HCT116 (cell line): ENCODE measurements around the gene ZNF618. TPM values are rescaled to one million over a fixed set of nuclear protein-coding genes. Genes with fewer than 3 reads are reported as not detected.

Source experiments
- ATAC-seq: fragments of 200-7000 bp; cut with Tn5 transposase; 2 replicates; pipeline ENCODE4 v1.9.1; 2020; ENCODE audit warnings: mild to moderate bottlenecking, moderate library complexity
- BruUV-seq: library from RNA; stranded (reverse); fragments of 400-500 nt; replicated peaks from 2 replicates; lab custom pipeline; 2021; lab: Mats Ljungman, UMichigan
- CTCF ChIA-PET: fragments of 300-600 bp; sonication (Branson Sonifier 250); formaldehyde crosslinking; loops from one replicate; lab custom pipeline; 2021; ENCODE audit warnings: antibody characterized with exemption; lab: Charles Lee
- POLR2A ChIA-PET: fragments of 300-600, 350-600 bp; sonication (Branson Sonifier 250); formaldehyde crosslinking; loops from one replicate; lab custom pipeline; 2021; ENCODE audit warnings: antibody characterized with exemption; lab: Charles Lee
- RAD21 ChIA-PET, 2 experiments: fragments of 300-600 bp; sonication (Branson Sonifier 250); formaldehyde crosslinking; loops; one replicate each; lab custom pipeline; 2023; ENCODE audit warnings: low total read pairs in 2 of 2; ENCODE audit not compliant: uncharacterized antibody in 2 of 2, unreplicated experiment in 2 of 2, low non-redundant PET in 1 of 2; lab: Charles Lee
- DNase-seq: peaks from one replicate; pipeline ENCODE4 v3.0.0-alpha.2; 2010; ENCODE audit warnings: low read depth, low spot score
- H2AFZ ChIP-seq: fragments of 200-600 bp; shearing (Covaris generic), sonication (generic); 2 replicates; pipeline ENCODE4 v1.6.1; 2017; ENCODE audit warnings: low read depth, mixed run types, mixed read lengths, antibody characterized with exemption, low read length; ENCODE audit not compliant: poor library complexity, severe bottlenecking
- H3K27ac ChIP-seq: 2 replicates; pipeline ENCODE4 v1.5.1; 2012; ENCODE audit warnings: low read depth, low read length
- H3K27me3 ChIP-seq: fragments of 200-600 bp; sonication (generic); 2 replicates; pipeline ENCODE4 v1.6.1; 2016; ENCODE audit warnings: mixed run types, low read length, mixed read lengths; ENCODE audit not compliant: insufficient read depth
- H3K36me3 ChIP-seq, 2 experiments: fragments of 200-500 bp in 1 of 2; fragments of 200-600 bp in 1 of 2; sonication (Bioruptor generic) in 1 of 2; sonication (generic) in 1 of 2; 2 replicates each; pipeline versions ENCODE4 v1.5.1 to v1.6.1; 2014 to 2016; ENCODE audit warnings: low read length in 2 of 2, inconsistent platforms in 1 of 2, mixed read lengths in 1 of 2, mixed run types in 1 of 2; ENCODE audit not compliant: insufficient read depth in 2 of 2, control insufficient read depth in 1 of 2
- H3K4me1 ChIP-seq, 2 experiments: fragments of 200-600 bp in 1 of 2; sonication (generic) in 1 of 2; 2 replicates each; pipeline versions ENCODE4 v1.5.1 to v1.6.1; 2012 to 2017; ENCODE audit warnings: low read length in 2 of 2, inconsistent platforms in 1 of 2, mild to moderate bottlenecking in 1 of 2, mixed read lengths in 1 of 2, mixed run types in 1 of 2, moderate library complexity in 1 of 2; ENCODE audit not compliant: insufficient read depth in 2 of 2, control insufficient read depth in 1 of 2
- H3K4me2 ChIP-seq: fragments of 200-600 bp; sonication (generic); 2 replicates; pipeline ENCODE4 v1.6.1; 2017; ENCODE audit warnings: mixed run types, low read length, mixed read lengths
- H3K4me3 ChIP-seq, 2 experiments: fragments of 200-600 bp in 1 of 2; sonication (generic) in 1 of 2; replicated peaks in 1 of 2; 2 replicates each; pipeline ENCODE4 v1.5.1; 2011 to 2016; ENCODE audit warnings: low read length in 2 of 2, control low read depth in 1 of 2, low read depth in 1 of 2, mild to moderate bottlenecking in 1 of 2, mixed read lengths in 1 of 2, mixed run types in 1 of 2
- H3K79me2 ChIP-seq: fragments of 200-600 bp; sonication (generic); 2 replicates; pipeline ENCODE4 v1.6.1; 2017; ENCODE audit warnings: mild to moderate bottlenecking, mixed run types, low read length, moderate library complexity, mixed read lengths; ENCODE audit not compliant: insufficient read depth
- H3K9ac ChIP-seq: fragments of 200-600 bp; sonication (generic); 2 replicates; pipeline ENCODE4 v1.6.1; 2016; ENCODE audit warnings: low read length, mixed read lengths
- H3K9me2 ChIP-seq: fragments of 200-600 bp; sonication (generic), shearing (Covaris generic); 2 replicates; pipeline ENCODE4 v1.6.1; 2017; ENCODE audit warnings: mixed run types, mild to moderate bottlenecking, moderate library complexity; ENCODE audit not compliant: insufficient read depth
- H3K9me3 ChIP-seq, 2 experiments: fragments of 200-500 bp in 1 of 2; fragments of 200-600 bp in 1 of 2; sonication (Bioruptor generic) in 1 of 2; sonication (generic) in 1 of 2; 2 replicates each; pipeline ENCODE4 v1.6.1; 2014 to 2017; ENCODE audit warnings: low read length in 2 of 2, mixed read lengths in 2 of 2, inconsistent platforms in 1 of 2, low read depth in 1 of 2, mild to moderate bottlenecking in 1 of 2, mixed run types in 1 of 2, moderate library complexity in 1 of 2; ENCODE audit not compliant: control insufficient read depth in 1 of 2, insufficient read depth in 1 of 2
- H4K20me1 ChIP-seq: fragments of 200-600 bp; sonication (generic), shearing (Covaris generic); 2 replicates; pipeline ENCODE4 v1.6.1; 2017; ENCODE audit warnings: mixed run types, mild to moderate bottlenecking, moderate library complexity; ENCODE audit not compliant: insufficient read depth
- CBX3 ChIP-seq: IDR thresholded peaks from 2 replicates; pipeline ENCODE4 v1.6.1; 2012; ENCODE audit warnings: low read depth
- CEBPB ChIP-seq: IDR thresholded peaks from 2 replicates; pipeline ENCODE4 v1.6.1; 2012; ENCODE audit warnings: low read depth
- EGR1 ChIP-seq: IDR thresholded peaks from 2 replicates; pipeline ENCODE4 v1.6.1; 2012; ENCODE audit warnings: low read depth
- ELF1 ChIP-seq: IDR thresholded peaks from 2 replicates; pipeline ENCODE4 v1.6.1; 2012; ENCODE audit warnings: low read depth, borderline replicate concordance
- EZH2 ChIP-seq: fragments of 200-600 bp; sonication (generic); IDR thresholded peaks from 2 replicates; pipeline ENCODE4 v1.6.1; 2017; ENCODE audit warnings: antibody characterized with exemption, mixed run types
- EZH2phosphoT487 ChIP-seq: fragments of 200-600 bp; IDR thresholded peaks from 2 replicates; pipeline ENCODE4 v1.6.1; 2018; ENCODE audit warnings: antibody characterized with exemption, borderline replicate concordance
- JUND ChIP-seq: IDR thresholded peaks from 2 replicates; pipeline ENCODE4 v1.6.1; 2012
- MAX ChIP-seq: IDR thresholded peaks from 2 replicates; pipeline ENCODE4 v1.6.1; 2012
- REST ChIP-seq: IDR thresholded peaks from 2 replicates; pipeline ENCODE4 v1.6.1; 2012; ENCODE audit warnings: low read depth
- SIN3A ChIP-seq: IDR thresholded peaks from 2 replicates; pipeline ENCODE4 v1.6.1; 2012; ENCODE audit warnings: low read depth
- SRF ChIP-seq: IDR thresholded peaks from 2 replicates; pipeline ENCODE4 v1.6.1; 2012; ENCODE audit warnings: low read depth
- YY1 ChIP-seq: IDR thresholded peaks from 2 replicates; pipeline ENCODE4 v1.6.1; 2011; ENCODE audit warnings: low read length, low read depth, moderate library complexity, mild to moderate bottlenecking; ENCODE audit not compliant: insufficient replicate concordance; ENCODE audit errors: extremely low read depth
- ZFX ChIP-seq: fragments of 450-650 bp; IDR thresholded peaks from 2 replicates; pipeline ENCODE4 v1.6.1; 2017
- intact Hi-C: fragments of 100-400 bp; cut with micrococcal nuclease; formaldehyde crosslinking; loops from 2 replicates; pipeline ENCODE4 v1.10.0; 2022
- total RNA-seq: library from RNA; stranded (reverse); gene quantifications from one replicate; pipeline ENCODE4 v1.2.1, GENCODE V29; 2021; ENCODE audit not compliant: unreplicated experiment
- TF ChIP-seq, protein P1 (sequence below): IDR thresholded peaks from 2 replicates; pipeline ENCODE4 v1.6.1; 2012
- TF ChIP-seq, protein P2 (sequence below), 3 experiments: fragments of 200-600 bp in 1 of 3; sonication (generic) in 1 of 3; IDR thresholded peaks in 2 of 3; conservative IDR thresholded peaks in 1 of 3; 2 replicates each; pipeline ENCODE4 v1.5.1; 2012 to 2017; ENCODE audit warnings: low read depth in 2 of 3, low read length in 2 of 3, antibody characterized with exemption in 1 of 3, borderline replicate concordance in 1 of 3, control low read depth in 1 of 3, mild to moderate bottlenecking in 1 of 3, mixed read lengths in 1 of 3, mixed run types in 1 of 3, moderate library complexity in 1 of 3; ENCODE audit not compliant: insufficient read depth in 1 of 3

ZNF618 gene
- total RNA-seq, 1 experiment from 2014 or later = 13.5 TPM

GRCh38 chr9:113931140-113931539 lies 55.0 kb downstream of the ZNF618 start:
- no peak overlapping the region for H3K27ac ChIP-seq
- POLR2A ChIA-PET = no interaction called here
- no peak overlapping the region for H3K9ac ChIP-seq
- intact Hi-C loops = no loop called here
- H2AFZ ChIP-seq = no peak overlapping the region
- RAD21 ChIA-PET = no interaction called here
- H3K4me1 ChIP-seq = no peaks in the 10 kb centered on the region
- no TSS peak for BruUV-seq
- H3K9me2 ChIP-seq = no peaks in the 10 kb centered on the region
- H3K36me3 ChIP-seq = no peaks in the 10 kb centered on the region
- no peak for DNase-seq
- H3K4me2 ChIP-seq = no peak overlapping the region
- CTCF ChIA-PET = no interaction called here
- no peaks in the 10 kb centered on the region for H4K20me1 ChIP-seq
- no peaks in the 10 kb centered on the region for H3K27me3 ChIP-seq
- TF ChIP-seq ZFX = no peak
- TF ChIP-seq, protein P1, sequence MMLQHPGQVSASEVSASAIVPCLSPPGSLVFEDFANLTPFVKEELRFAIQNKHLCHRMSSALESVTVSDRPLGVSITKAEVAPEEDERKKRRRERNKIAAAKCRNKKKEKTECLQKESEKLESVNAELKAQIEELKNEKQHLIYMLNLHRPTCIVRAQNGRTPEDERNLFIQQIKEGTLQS = no peak
- TF ChIP-seq CEBPB = no peak
- no peak for TF ChIP-seq EZH2phosphoT487
- TF ChIP-seq SRF = no peak
- no peak for TF ChIP-seq EZH2
- no peak for TF ChIP-seq ELF1
- TF ChIP-seq, protein P2, sequence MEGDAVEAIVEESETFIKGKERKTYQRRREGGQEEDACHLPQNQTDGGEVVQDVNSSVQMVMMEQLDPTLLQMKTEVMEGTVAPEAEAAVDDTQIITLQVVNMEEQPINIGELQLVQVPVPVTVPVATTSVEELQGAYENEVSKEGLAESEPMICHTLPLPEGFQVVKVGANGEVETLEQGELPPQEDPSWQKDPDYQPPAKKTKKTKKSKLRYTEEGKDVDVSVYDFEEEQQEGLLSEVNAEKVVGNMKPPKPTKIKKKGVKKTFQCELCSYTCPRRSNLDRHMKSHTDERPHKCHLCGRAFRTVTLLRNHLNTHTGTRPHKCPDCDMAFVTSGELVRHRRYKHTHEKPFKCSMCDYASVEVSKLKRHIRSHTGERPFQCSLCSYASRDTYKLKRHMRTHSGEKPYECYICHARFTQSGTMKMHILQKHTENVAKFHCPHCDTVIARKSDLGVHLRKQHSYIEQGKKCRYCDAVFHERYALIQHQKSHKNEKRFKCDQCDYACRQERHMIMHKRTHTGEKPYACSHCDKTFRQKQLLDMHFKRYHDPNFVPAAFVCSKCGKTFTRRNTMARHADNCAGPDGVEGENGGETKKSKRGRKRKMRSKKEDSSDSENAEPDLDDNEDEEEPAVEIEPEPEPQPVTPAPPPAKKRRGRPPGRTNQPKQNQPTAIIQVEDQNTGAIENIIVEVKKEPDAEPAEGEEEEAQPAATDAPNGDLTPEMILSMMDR (IDR thresholded peaks at IDR 0.05 in 2 of 3, conservative IDR thresholded peaks at IDR 0.05 in 1 of 3; ENCODE audit: borderline replicate concordance in 1 of 3, insufficient read depth in 1 of 3, low read depth in 2 of 3, low read length in 2 of 3) = no peak
- TF ChIP-seq SIN3A = no peak
- no peak for TF ChIP-seq MAX
- TF ChIP-seq EGR1 = no peak
- TF ChIP-seq REST = no peak
- TF ChIP-seq CBX3 = no peak
- no peak for TF ChIP-seq JUND
- no peak for TF ChIP-seq YY1
- no peaks in the 10 kb centered on the region; a peak in 1 of 4 replicates for H3K9me3 ChIP-seq
- ATAC-seq = no peak
- no peak overlapping the region for H3K4me3 ChIP-seq
- H3K79me2 ChIP-seq = no peaks in the 10 kb centered on the region; the same call in 1 of the 2 replicates
